Measurements from ENCODE around the gene CYBC1. TPM values are rescaled to one million over a fixed set of nuclear protein-coding genes. Genes with fewer than 3 reads are reported as not detected.

Gene CYBC1
- total RNA-seq, 4 donors from 2014 or later: 17.3 to 29.8 (median 19.3) TPM

GRCh38 chr17:82411396-82412053 lies 39.0 kb downstream of the CYBC1 start:
- H3K9me3 ChIP-seq: no peaks in the 10 kb centered on the region

GRCh38 chr17:82410014-82410716 lies 40.4 kb downstream of the CYBC1 start:
- in situ Hi-C loops (cut with MboI; ENCODE audit: low sequenced_read_pairs in 4 of 4): loop anchor here in 3 of 4 donors (5.0 to 10.0 kb wide), 2 partner anchors 55 to 58 kb away; partner anchors contain the start of gene TEX19 (in 1 of the 3)
- Histone ChIP-seq H3K27me3 (no peaks in the 10 kb centered on the region), H3K4me1 (peaks cover 14% of the 10 kb centered on the region in 2 donors), H3K4me3 (no peak overlapping the region), H3K36me3 (no peaks in the 10 kb centered on the region), H3K9me3 (no peaks in the 10 kb centered on the region), H3K27ac (no peak overlapping the region)
- no peak for DNase-seq
- ATAC-seq: no peak
- intact Hi-C loops (cut with DNase I; ENCODE audit: low total_unique reads): loop anchor here (10.0 kb wide), 1 partner anchor 205 kb away; no protein-coding TSS in a partner anchor
- TF ChIP-seq CTCF (IDR thresholded peaks at IDR 0.05 in 4 of 5, conservative IDR thresholded peaks at IDR 0.05 in 1 of 5) (no peak), POLR2A (IDR thresholded peaks at IDR 0.05) (no peak)

More at GRCh38 chr17:82411396-82412053, 39.0 kb downstream of the CYBC1 start:
- ATAC-seq: no peak
- Histone ChIP-seq H3K27ac (no peak overlapping the region), H3K4me3 (no peak overlapping the region), H3K4me1 (peaks cover 13% of the 10 kb centered on the region in 2 donors), H3K36me3 (no peaks in the 10 kb centered on the region), H3K27me3 (no peaks in the 10 kb centered on the region)
- intact Hi-C loops (cut with DNase I; ENCODE audit: low total_unique reads): loop anchor here (10.0 kb wide), 1 partner anchor 207 kb away; no protein-coding TSS in a partner anchor
- TF ChIP-seq CTCF (IDR thresholded peaks at IDR 0.05 in 4 of 5, conservative IDR thresholded peaks at IDR 0.05 in 1 of 5) (no peak), POLR2A (IDR thresholded peaks at IDR 0.05) (no peak)
- in situ Hi-C loops (cut with MboI; ENCODE audit: low sequenced_read_pairs in 4 of 4): loop anchor here in 3 of 4 donors (5.0 to 10.0 kb wide), 2 partner anchors 57 to 59 kb away; partner anchors contain the start of gene TEX19 (in 1 of the 3)
- no peak for DNase-seq

GRCh38 chr17:82408938-82409318 lies 41.6 kb downstream of the CYBC1 start:
- no peaks in the 10 kb centered on the region for H3K27me3 ChIP-seq
- in situ Hi-C loops (cut with MboI; ENCODE audit: low sequenced_read_pairs in 4 of 4) (no loop called here), intact Hi-C loops (cut with DNase I; ENCODE audit: low total_unique reads) (no loop called here)
- no peak for ATAC-seq
- peaks cover 0 to 6% of the 10 kb centered on the region in 2 donors for H3K36me3 ChIP-seq
- TF ChIP-seq CTCF (IDR thresholded peaks at IDR 0.05 in 4 of 5, conservative IDR thresholded peaks at IDR 0.05 in 1 of 5): no peak
- TF ChIP-seq POLR2A (IDR thresholded peaks at IDR 0.05): no peak
- no peak for DNase-seq
- no peak overlapping the region for H3K27ac ChIP-seq
- H3K4me3 ChIP-seq: no peak overlapping the region
- H3K4me1 ChIP-seq: peaks cover 14% of the 10 kb centered on the region in 2 donors
- H3K9me3 ChIP-seq: no peaks in the 10 kb centered on the region

GRCh38 chr17:82408288-82408937 lies 42.1 kb downstream of the CYBC1 start:
- no peaks in the 10 kb centered on the region for H3K27me3 ChIP-seq
- H3K9me3 ChIP-seq: no peaks in the 10 kb centered on the region
- TF ChIP-seq POLR2A (IDR thresholded peaks at IDR 0.05) (no peak), CTCF (IDR thresholded peaks at IDR 0.05 in 4 of 5, conservative IDR thresholded peaks at IDR 0.05 in 1 of 5) (no peak)
- no peak overlapping the region for H3K27ac ChIP-seq
- H3K36me3 ChIP-seq: peaks cover 0 to 11% of the 10 kb centered on the region in 2 donors
- ATAC-seq (no peak), DNase-seq (no peak)
- in situ Hi-C loops (cut with MboI; ENCODE audit: low sequenced_read_pairs in 4 of 4) (no loop called here), intact Hi-C loops (cut with DNase I; ENCODE audit: low total_unique reads) (no loop called here)
- H3K4me3 ChIP-seq: no peak overlapping the region
- H3K4me1 ChIP-seq: peaks cover 14% of the 10 kb centered on the region in 2 donors
